Fibroblast of lung (primary cell): Measurements from ENCODE around the gene KRT71.

Experiments used
- CTCF ChIP-seq, 2 donors: IDR thresholded peaks in 1 of 2; conservative IDR thresholded peaks in 1 of 2; 1 replicate in 1 of 2; 2 replicates in 1 of 2; pipeline ENCODE4 v1.5.1; 2011 to 2012; ENCODE audit warnings: low read length in 2 of 2, control low read depth in 1 of 2, inconsistent platforms in 1 of 2, low read depth in 1 of 2, mild to moderate bottlenecking in 1 of 2
- EZH2 ChIP-seq: IDR thresholded peaks from 2 replicates; pipeline ENCODE4 v1.5.1; 2012; ENCODE audit warnings: low read length, control low read depth, mild to moderate bottlenecking; ENCODE audit errors: missing control alignments

- TF ChIP-seq CTCF (conservative IDR thresholded peaks at IDR 0.05 in 1 of 2, IDR thresholded peaks at IDR 0.05 in 1 of 2; ENCODE audit: low read depth in 1 of 2, low read length in 2 of 2) (no peak), EZH2 (no peak)
Observed at GRCh38 chr12:52539083-52539820, 13.7 kb downstream of the KRT71 start.
